GM19452 (cell line): ENCODE measurements around the gene RYR3.

Experiments used
- ATAC-seq: cut with Tn5 transposase; IDR thresholded peaks from one replicate; pipeline ENCODE4 v1.9.1; 2021; ENCODE audit not compliant: unreplicated experiment

The RYR3 gene

GRCh38 chr15:33693166-33693800 lies 382.5 kb downstream of the RYR3 start:
- no peak for ATAC-seq

- ATAC-seq: no peak
Observed at GRCh38 chr15:33698126-33698525, 387.4 kb downstream of the RYR3 start.

GRCh38 chr15:33699145-33699544 lies 388.4 kb downstream of the RYR3 start:
- ATAC-seq: no peak

- no peak for ATAC-seq
Observed at GRCh38 chr15:33699691-33700447, 389.1 kb downstream of the RYR3 start.

- no peak for ATAC-seq
Observed at GRCh38 chr15:33700695-33701303, 390.0 kb downstream of the RYR3 start.

- ATAC-seq: no peak
Observed at GRCh38 chr15:33701304-33701696, 390.5 kb downstream of the RYR3 start.

GRCh38 chr15:33706173-33706572 lies 395.4 kb downstream of the RYR3 start:
- ATAC-seq: no peak

GRCh38 chr15:33710748-33711147 lies 400.0 kb downstream of the RYR3 start:
- ATAC-seq: no peak

- no peak for ATAC-seq
Observed at GRCh38 chr15:33716025-33716424, 405.3 kb downstream of the RYR3 start.

- ATAC-seq: no peak
Observed at GRCh38 chr15:33720952-33721351, 410.2 kb downstream of the RYR3 start.

GRCh38 chr15:33722005-33722672 lies 411.4 kb downstream of the RYR3 start:
- ATAC-seq: peak; percentile 89

- ATAC-seq: no peak
Observed at GRCh38 chr15:33722673-33723015, 411.9 kb downstream of the RYR3 start.

- no peak for ATAC-seq
Observed at GRCh38 chr15:33724321-33725036, 413.7 kb downstream of the RYR3 start.

- no peak for ATAC-seq
Observed at GRCh38 chr15:33729653-33730052, 418.9 kb downstream of the RYR3 start.

GRCh38 chr15:33730815-33731214 lies 420.0 kb downstream of the RYR3 start:
- no peak for ATAC-seq

- ATAC-seq: no peak
Observed at GRCh38 chr15:33735143-33735542, 424.4 kb downstream of the RYR3 start.

- no peak for ATAC-seq
Observed at GRCh38 chr15:33735637-33736247, 425.0 kb downstream of the RYR3 start.

- no peak for ATAC-seq
Observed at GRCh38 chr15:33737687-33738601, 427.2 kb downstream of the RYR3 start.

- ATAC-seq: no peak
Observed at GRCh38 chr15:33738941-33739664, 428.3 kb downstream of the RYR3 start.
